Measurements from ENCODE around the gene GNB1.

GNB1 gene

GRCh38 chr1:1914101-1914970 lies 23.4 kb upstream of the GNB1 start:
- no peak overlapping the region for H2BK15ac ChIP-seq (ENCODE audit: low read depth, poor library complexity, severe bottlenecking)
- DNase-seq: no peak
- no peak overlapping the region for H2BK120ac ChIP-seq (ENCODE audit: low read depth, low read length)
- H3K27me3 ChIP-seq (ENCODE audit: control insufficient read depth in 1 of 2, insufficient read depth in 1 of 2, low read length in 2 of 2): peaks cover 0 to 34% of the 10 kb centered on the region in 2 experiments
- no peak overlapping the region for H3K4me2 ChIP-seq (ENCODE audit: low read length, poor library complexity, severe bottlenecking)
- no peak overlapping the region for H2AK5ac ChIP-seq (ENCODE audit: low read length, severe bottlenecking)
- 66% methylated on average over 20 of the region's 20 CpGs for WGBS
- no peak overlapping the region for H2BK5ac ChIP-seq (ENCODE audit: low read depth, low read length, poor library complexity, severe bottlenecking)
- H3K18ac ChIP-seq (ENCODE audit: low read depth in 1 of 2, low read length in 2 of 2): no peak overlapping the region
- H3K27ac ChIP-seq (ENCODE audit: low read length, poor library complexity, severe bottlenecking): no peak overlapping the region
- no peak overlapping the region for H4K8ac ChIP-seq (ENCODE audit: low read length)
- H3K79me1 ChIP-seq (replicated peaks; ENCODE audit: low read length, poor library complexity, severe bottlenecking): no peaks in the 10 kb centered on the region
- no peak overlapping the region for H2AFZ ChIP-seq (ENCODE audit: low read depth, low read length)
- H3K14ac ChIP-seq (ENCODE audit: low read length in 2 of 2): no peak overlapping the region
- H3K4me1 ChIP-seq (ENCODE audit: control insufficient read depth, insufficient read depth, low read depth, low read length): peaks cover 13% of the 10 kb centered on the region
- H4K91ac ChIP-seq (ENCODE audit: low read length): no peak overlapping the region
- H3K4me3 ChIP-seq (ENCODE audit: insufficient read depth in 1 of 2, low read depth in 1 of 2, low read length in 2 of 2): no peak overlapping the region
- H3K9me3 ChIP-seq (ENCODE audit: control insufficient read depth, low read length): no peaks in the 10 kb centered on the region
- no peak overlapping the region for H2BK12ac ChIP-seq (ENCODE audit: low read length in 2 of 2)
- no peak overlapping the region for H3K9ac ChIP-seq (ENCODE audit: low read length)
- H3K23ac ChIP-seq (ENCODE audit: low read length in 2 of 2): peak overlapping the region in 1 of 2 experiments; percentile 73
- no peaks in the 10 kb centered on the region for H3K36me3 ChIP-seq (ENCODE audit: control insufficient read depth in 1 of 2, insufficient read depth in 2 of 2, low read depth in 1 of 2, low read length in 2 of 2)
- H3K4ac ChIP-seq (ENCODE audit: low read depth in 1 of 2, low read length in 2 of 2): no peak overlapping the region

GRCh38 chr1:1911350-1912041 lies 20.6 kb upstream of the GNB1 start:
- Histone ChIP-seq H2BK120ac (ENCODE audit: low read depth, low read length) (no peak overlapping the region), H4K8ac (ENCODE audit: low read length) (no peak overlapping the region), H2AFZ (ENCODE audit: low read depth, low read length) (no peak overlapping the region), H2BK15ac (ENCODE audit: low read depth, poor library complexity, severe bottlenecking) (no peak overlapping the region), H3K27me3 (ENCODE audit: control insufficient read depth in 1 of 2, insufficient read depth in 1 of 2, low read length in 2 of 2) (peaks cover 0 to 15% of the 10 kb centered on the region in 2 experiments), H3K9me3 (ENCODE audit: control insufficient read depth, low read length) (no peaks in the 10 kb centered on the region), H3K18ac (ENCODE audit: low read depth in 1 of 2, low read length in 2 of 2) (no peak overlapping the region), H3K4me1 (ENCODE audit: control insufficient read depth, insufficient read depth, low read depth, low read length) (peaks cover 20% of the 10 kb centered on the region), H4K91ac (ENCODE audit: low read length) (no peak overlapping the region), H3K4me3 (ENCODE audit: insufficient read depth in 1 of 2, low read depth in 1 of 2, low read length in 2 of 2) (no peak overlapping the region), H3K4me2 (ENCODE audit: low read length, poor library complexity, severe bottlenecking) (no peak overlapping the region), H2AK5ac (ENCODE audit: low read length, severe bottlenecking) (no peak overlapping the region), H2BK12ac (ENCODE audit: low read length in 2 of 2) (no peak overlapping the region), H3K27ac (ENCODE audit: low read length, poor library complexity, severe bottlenecking) (no peak overlapping the region), H3K14ac (ENCODE audit: low read length in 2 of 2) (no peak overlapping the region), H3K4ac (ENCODE audit: low read depth in 1 of 2, low read length in 2 of 2) (no peak overlapping the region), H2BK5ac (ENCODE audit: low read depth, low read length, poor library complexity, severe bottlenecking) (no peak overlapping the region), H3K23ac (ENCODE audit: low read length in 2 of 2) (peak overlapping the region in 1 of 2 experiments; percentile 27), H3K79me1 (replicated peaks; ENCODE audit: low read length, poor library complexity, severe bottlenecking) (peaks cover 14% of the 10 kb centered on the region), H3K9ac (ENCODE audit: low read length) (no peak overlapping the region), H3K36me3 (ENCODE audit: control insufficient read depth in 1 of 2, insufficient read depth in 2 of 2, low read depth in 1 of 2, low read length in 2 of 2) (peaks cover 0 to 8% of the 10 kb centered on the region in 2 experiments)
- 90% methylated on average over 13 of the region's 13 CpGs for WGBS
- no peak for DNase-seq

GRCh38 chr1:1910651-1911331 lies 19.9 kb upstream of the GNB1 start:
- peak overlapping the region; percentile 4 for H2BK15ac ChIP-seq (ENCODE audit: low read depth, poor library complexity, severe bottlenecking)
- H3K9me3 ChIP-seq (ENCODE audit: control insufficient read depth, low read length): no peaks in the 10 kb centered on the region
- H3K79me1 ChIP-seq (replicated peaks; ENCODE audit: low read length, poor library complexity, severe bottlenecking): peaks cover 14% of the 10 kb centered on the region
- no peak overlapping the region for H2AK5ac ChIP-seq (ENCODE audit: low read length, severe bottlenecking)
- H3K27me3 ChIP-seq (ENCODE audit: control insufficient read depth in 1 of 2, insufficient read depth in 1 of 2, low read length in 2 of 2): peaks cover 0 to 8% of the 10 kb centered on the region in 2 experiments
- no peak overlapping the region for H4K8ac ChIP-seq (ENCODE audit: low read length)
- H3K27ac ChIP-seq (ENCODE audit: low read length, poor library complexity, severe bottlenecking): no peak overlapping the region
- peak overlapping the region in 1 of 2 experiments; percentile 5 for H2BK12ac ChIP-seq (ENCODE audit: low read length in 2 of 2)
- H3K36me3 ChIP-seq (ENCODE audit: control insufficient read depth in 1 of 2, insufficient read depth in 2 of 2, low read depth in 1 of 2, low read length in 2 of 2): peaks cover 0 to 8% of the 10 kb centered on the region in 2 experiments
- H3K4ac ChIP-seq (ENCODE audit: low read depth in 1 of 2, low read length in 2 of 2): no peak overlapping the region
- no peak overlapping the region for H3K18ac ChIP-seq (ENCODE audit: low read depth in 1 of 2, low read length in 2 of 2)
- H3K9ac ChIP-seq (ENCODE audit: low read length): peak overlapping the region; percentile 89
- no peak overlapping the region for H2BK5ac ChIP-seq (ENCODE audit: low read depth, low read length, poor library complexity, severe bottlenecking)
- peaks cover 25% of the 10 kb centered on the region for H3K4me1 ChIP-seq (ENCODE audit: control insufficient read depth, insufficient read depth, low read depth, low read length)
- no peak overlapping the region for H2AFZ ChIP-seq (ENCODE audit: low read depth, low read length)
- H3K14ac ChIP-seq (ENCODE audit: low read length in 2 of 2): no peak overlapping the region
- no peak overlapping the region for H3K4me2 ChIP-seq (ENCODE audit: low read length, poor library complexity, severe bottlenecking)
- WGBS: 96% methylated on average over 22 of the region's 22 CpGs
- H2BK120ac ChIP-seq (ENCODE audit: low read depth, low read length): no peak overlapping the region
- peak overlapping the region in 1 of 2 experiments; percentile 82 for H3K4me3 ChIP-seq (ENCODE audit: insufficient read depth in 1 of 2, low read depth in 1 of 2, low read length in 2 of 2)
- no peak overlapping the region for H4K91ac ChIP-seq (ENCODE audit: low read length)
- no peak for DNase-seq
- no peak overlapping the region for H3K23ac ChIP-seq (ENCODE audit: low read length in 2 of 2)
